Measurements from ENCODE around the gene ALOX15B.

ALOX15B gene

GRCh38 chr17:7997186-7997585 lies 41.7 kb upstream of the ALOX15B start:
- Histone ChIP-seq H3K27ac (replicated peaks) (no peak overlapping the region), H3K4me3 (replicated peaks; ENCODE audit: insufficient read depth, low read length) (no peak overlapping the region), H3K27me3 (ENCODE audit: insufficient read depth, poor library complexity, severe bottlenecking) (no peaks in the 10 kb centered on the region)
- DNase-seq (ENCODE audit: low read depth in 1 of 2, low spot score in 1 of 2) = peak in 1 of 2 experiments; percentile 51
- TF ChIP-seq CTCF (IDR thresholded peaks at IDR 0.05; ENCODE audit: insufficient read depth, low read length) (no peak), POLR2AphosphoS5 (IDR thresholded peaks at IDR 0.05; ENCODE audit: low read depth) (no peak), REST (IDR thresholded peaks at IDR 0.05; ENCODE audit: insufficient replicate concordance, low read depth) (no peak), SPI1 (IDR thresholded peaks at IDR 0.05; ENCODE audit: borderline replicate concordance, low read depth) (no peak), GABPA (IDR thresholded peaks at IDR 0.05; ENCODE audit: low read depth) (no peak)

GRCh38 chr17:8001976-8002720 lies 36.7 kb upstream of the ALOX15B start, which contains the start of gene GUCY2D:
TSS of gene GUCY2D (plus strand) at chr17:8002615. CDS start at chr17:8003048, 433 bp downstream.
- no peak for TF ChIP-seq CTCF (IDR thresholded peaks at IDR 0.05; ENCODE audit: insufficient read depth, low read length)
- TF ChIP-seq POLR2AphosphoS5 (IDR thresholded peaks at IDR 0.05; ENCODE audit: low read depth) = 0 out of 2 replicates have a peak, but pooled peaks have one; percentile 18
- peak; percentile 47; the same call in 1 of the 2 replicates for TF ChIP-seq SPI1 (IDR thresholded peaks at IDR 0.05; ENCODE audit: borderline replicate concordance, low read depth)
- peak within 1 kb of the TSS; percentile 10; the same call in 1 of the 2 replicates for H3K4me3 ChIP-seq (replicated peaks; ENCODE audit: insufficient read depth, low read length)
- no peaks in the 10 kb centered on the region for H3K27me3 ChIP-seq (ENCODE audit: insufficient read depth, poor library complexity, severe bottlenecking)
- H3K27ac ChIP-seq (replicated peaks) = peak within 1 kb of the TSS; percentile 50; the same call in 1 of the 2 replicates
- peak; percentile 40 to 61 for DNase-seq (ENCODE audit: low read depth in 1 of 2, low spot score in 1 of 2)

GRCh38 chr17:8002721-8003593 lies 35.9 kb upstream of the ALOX15B start:
- no peak for TF ChIP-seq REST (IDR thresholded peaks at IDR 0.05; ENCODE audit: insufficient replicate concordance, low read depth)
- no peak for TF ChIP-seq CTCF (IDR thresholded peaks at IDR 0.05; ENCODE audit: insufficient read depth, low read length)
- TF ChIP-seq POLR2AphosphoS5 (IDR thresholded peaks at IDR 0.05; ENCODE audit: low read depth) = no peak
- no peak for TF ChIP-seq GABPA (IDR thresholded peaks at IDR 0.05; ENCODE audit: low read depth)
- TF ChIP-seq SPI1 (IDR thresholded peaks at IDR 0.05; ENCODE audit: borderline replicate concordance, low read depth) = no peak
- DNase-seq (ENCODE audit: low read depth in 1 of 2, low spot score in 1 of 2) = no peak
- no peak overlapping the region for H3K4me3 ChIP-seq (replicated peaks; ENCODE audit: insufficient read depth, low read length)
- H3K27me3 ChIP-seq (ENCODE audit: insufficient read depth, poor library complexity, severe bottlenecking) = no peaks in the 10 kb centered on the region
- no peak overlapping the region for H3K27ac ChIP-seq (replicated peaks)
